PC-3 (cell line): ENCODE data around the gene LINGO3.

ENCODE experiments used
- EZH2 ChIP-seq: fragments of 300-600 bp; sonication (generic); IDR thresholded peaks from one replicate; pipeline ENCODE4 v1.6.1; 2017; ENCODE audit warnings: antibody characterized with exemption, mild to moderate bottlenecking, low read length; ENCODE audit not compliant: unreplicated experiment
- TF ChIP-seq, protein P1 (sequence below): fragments of 300-600 bp; sonication (generic); conservative IDR thresholded peaks from 2 replicates; pipeline ENCODE4 v1.5.1; 2017; ENCODE audit warnings: antibody characterized with exemption, low read depth, mild to moderate bottlenecking, low read length

DNA sequence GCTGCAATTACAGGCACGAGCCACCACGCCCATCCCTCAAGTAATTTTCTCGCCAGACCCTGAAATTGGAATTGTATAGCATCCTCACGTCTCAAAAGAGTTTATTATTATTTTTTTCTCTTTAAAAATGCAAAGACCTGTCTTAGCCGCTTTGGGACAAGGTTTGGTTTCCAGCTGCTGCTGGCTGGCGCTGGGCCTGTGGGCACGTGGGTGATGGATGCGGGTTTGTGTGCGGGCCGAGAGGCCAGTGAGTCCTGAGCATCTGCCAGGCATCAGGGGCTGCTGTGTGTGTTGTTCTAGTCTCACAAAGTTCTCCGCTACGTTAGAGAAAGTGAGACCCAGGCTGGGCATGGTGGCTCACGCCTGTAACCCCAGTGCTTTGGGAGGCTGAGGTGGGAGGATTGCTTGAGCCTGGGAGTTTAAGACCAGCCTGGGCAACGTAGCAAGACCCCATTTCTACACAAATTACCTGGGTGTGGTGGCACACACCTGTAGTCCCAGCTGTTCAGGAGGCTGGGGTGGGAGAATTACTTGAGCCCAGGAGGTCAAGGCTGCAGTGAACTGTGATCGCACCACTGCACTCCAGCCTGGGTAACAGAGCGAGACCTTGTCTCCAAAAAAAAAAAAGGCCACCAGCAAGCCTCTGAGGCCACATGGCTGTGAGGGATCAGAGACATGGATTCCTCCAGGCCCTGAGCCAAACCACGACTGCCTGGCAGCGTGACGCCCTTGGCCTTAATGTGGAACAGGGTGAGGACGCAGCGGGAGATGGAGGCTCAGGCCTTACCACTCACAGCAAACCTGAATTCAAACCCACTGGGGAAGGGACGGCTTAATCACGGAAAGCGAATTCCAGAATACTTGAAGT is 47.4 kb upstream of the LINGO3 start:
- TF ChIP-seq, protein P1, sequence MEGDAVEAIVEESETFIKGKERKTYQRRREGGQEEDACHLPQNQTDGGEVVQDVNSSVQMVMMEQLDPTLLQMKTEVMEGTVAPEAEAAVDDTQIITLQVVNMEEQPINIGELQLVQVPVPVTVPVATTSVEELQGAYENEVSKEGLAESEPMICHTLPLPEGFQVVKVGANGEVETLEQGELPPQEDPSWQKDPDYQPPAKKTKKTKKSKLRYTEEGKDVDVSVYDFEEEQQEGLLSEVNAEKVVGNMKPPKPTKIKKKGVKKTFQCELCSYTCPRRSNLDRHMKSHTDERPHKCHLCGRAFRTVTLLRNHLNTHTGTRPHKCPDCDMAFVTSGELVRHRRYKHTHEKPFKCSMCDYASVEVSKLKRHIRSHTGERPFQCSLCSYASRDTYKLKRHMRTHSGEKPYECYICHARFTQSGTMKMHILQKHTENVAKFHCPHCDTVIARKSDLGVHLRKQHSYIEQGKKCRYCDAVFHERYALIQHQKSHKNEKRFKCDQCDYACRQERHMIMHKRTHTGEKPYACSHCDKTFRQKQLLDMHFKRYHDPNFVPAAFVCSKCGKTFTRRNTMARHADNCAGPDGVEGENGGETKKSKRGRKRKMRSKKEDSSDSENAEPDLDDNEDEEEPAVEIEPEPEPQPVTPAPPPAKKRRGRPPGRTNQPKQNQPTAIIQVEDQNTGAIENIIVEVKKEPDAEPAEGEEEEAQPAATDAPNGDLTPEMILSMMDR: no peak
- no peak for TF ChIP-seq EZH2
